Activated CD4-positive, alpha-beta memory T cell treated with anti-CD3 and anti-CD28 coated beads for 36 hours (primary cell): ENCODE data around the gene C20orf96. TPM values are rescaled to one million over a fixed set of nuclear protein-coding genes. Genes with fewer than 3 reads are reported as not detected.
A peak's percentile ranks its signal among the peaks of the same experiment; 100 is the strongest.

Experiments used
- CTCF ChIA-PET: fragments of 350-600 bp; sonication (Branson Sonifier 250); formaldehyde crosslinking; loops from one replicate; lab custom pipeline; 2021; ENCODE audit warnings: antibody characterized with exemption, inconsistent platforms; lab: Charles Lee
- POLR2A ChIA-PET: fragments of 350-600 bp; sonication (Branson Sonifier 250); formaldehyde crosslinking; loops from one replicate; lab custom pipeline; 2021; ENCODE audit warnings: antibody characterized with exemption; lab: Charles Lee
- DNase-seq: peaks from one replicate; pipeline ENCODE4 v3.0.0-alpha.2; 2020
- H3K27ac Mint-ChIP-seq: one replicate; pipeline ENCODE4 v1.8.0; 2021; ENCODE audit warnings: mixed read lengths
- H3K27me3 Mint-ChIP-seq: one replicate; pipeline ENCODE4 v1.8.0; 2021; ENCODE audit warnings: mixed read lengths
- H3K36me3 Mint-ChIP-seq: one replicate; pipeline ENCODE4 v1.8.0; 2021; ENCODE audit warnings: mixed read lengths
- H3K4me1 Mint-ChIP-seq: one replicate; pipeline ENCODE4 v1.8.0; 2021; ENCODE audit warnings: low read depth, mixed read lengths
- H3K4me3 Mint-ChIP-seq: one replicate; pipeline ENCODE4 v1.8.0; 2021; ENCODE audit warnings: mild to moderate bottlenecking, mixed read lengths
- H3K9me3 Mint-ChIP-seq: one replicate; pipeline ENCODE4 v1.8.0; 2021; ENCODE audit warnings: mixed read lengths
- intact Hi-C: fragments of 100-400 bp; cut with micrococcal nuclease; formaldehyde crosslinking; loops from one replicate; pipeline ENCODE4 v1.15.1; 2023
- total RNA-seq, 2 experiments: library from RNA; stranded (reverse); gene quantifications; one replicate each; pipeline ENCODE4 v1.2.3, GENCODE V29; 2021

Gene C20orf96
- total RNA-seq, 2 experiments from 2014 or later, result 5.4 to 6.4 TPM

DNA sequence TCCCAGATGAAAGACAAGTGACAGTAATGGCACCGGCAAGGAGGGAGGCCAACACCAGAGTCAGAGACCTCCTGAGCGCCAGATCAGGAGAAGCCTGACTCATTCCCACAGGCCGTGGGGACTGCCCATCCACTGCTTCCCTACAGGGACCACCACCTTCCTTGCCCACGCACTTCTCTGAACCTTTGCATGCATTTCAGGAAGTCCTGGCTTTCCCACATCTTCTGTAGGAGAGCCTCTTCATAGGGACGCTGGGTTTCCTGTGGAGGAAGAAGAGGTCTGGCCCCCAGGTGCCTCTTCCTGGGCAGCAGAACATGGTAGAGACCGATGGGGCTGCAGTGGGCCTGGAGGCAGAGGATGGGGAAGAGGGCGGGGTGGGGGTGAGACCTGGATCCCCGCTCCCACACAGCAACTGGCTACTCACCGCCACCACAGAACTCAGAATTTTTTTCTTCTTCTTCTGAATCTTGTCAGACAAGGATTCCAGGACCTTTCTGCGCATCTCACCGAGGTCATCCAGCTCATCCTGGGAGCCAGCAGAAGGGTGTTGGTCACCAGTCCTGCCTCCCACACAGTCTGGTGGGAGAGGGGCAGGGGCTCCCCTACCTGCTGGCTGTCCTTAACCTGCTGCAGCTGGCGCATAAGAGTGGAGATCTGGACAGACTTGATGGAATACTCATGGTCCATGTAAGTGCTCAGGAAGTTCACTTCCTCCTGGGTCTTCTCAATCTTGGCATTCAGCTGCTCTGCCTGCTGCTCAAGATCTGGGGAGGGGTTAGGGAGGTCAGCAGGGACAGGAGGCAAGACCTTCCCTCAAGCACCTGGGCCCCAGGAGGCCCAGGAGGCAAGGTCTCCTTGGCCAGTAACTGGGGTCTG, 13.7 kb downstream of the C20orf96 start:
- ChIA-PET POLR2A (no interaction called here), CTCF (interaction anchor here (0.6 to 1.0 kb wide), 2 partner anchors 10 to 53 kb away, joined by 3 to 4 read pairs; no protein-coding TSS in a partner anchor)
- Mint-ChIP-seq H3K9me3 (no peaks in the 10 kb centered on the region), H3K4me1 (no peaks in the 10 kb centered on the region), H3K27ac (no peak overlapping the region), H3K4me3 (no peak overlapping the region), H3K36me3 (peaks cover 4% of the 10 kb centered on the region), H3K27me3 (no peaks in the 10 kb centered on the region)
- intact Hi-C loops, result no loop called here
- DNase-seq, result peak; percentile 6

DNA sequence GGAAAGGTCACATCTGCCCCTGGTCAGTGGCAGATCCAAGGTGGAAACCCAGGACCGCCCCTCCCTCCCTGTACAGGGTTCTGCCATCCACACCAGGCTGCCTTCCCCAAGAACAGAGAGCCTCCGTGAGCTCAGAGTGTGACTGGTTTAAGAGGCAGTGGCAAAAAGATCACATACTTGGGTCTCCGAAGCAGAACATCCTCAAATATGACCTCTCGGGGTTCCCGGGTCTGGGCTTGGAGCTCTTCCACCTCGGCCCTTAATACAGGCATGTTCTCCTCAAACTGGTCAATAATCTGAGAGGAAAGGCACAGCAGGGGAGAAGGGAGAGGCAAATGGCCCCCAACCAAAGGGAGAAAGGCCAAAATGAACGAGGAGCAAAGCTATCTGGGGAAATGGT, 14.8 kb downstream of the C20orf96 start:
- H3K9me3 Mint-ChIP-seq, result no peaks in the 10 kb centered on the region
- H3K36me3 Mint-ChIP-seq, result peaks cover 4% of the 10 kb centered on the region
- ChIA-PET CTCF (no interaction called here), POLR2A (no interaction called here)
- no peak overlapping the region for H3K4me3 Mint-ChIP-seq
- intact Hi-C loops, result no loop called here
- H3K4me1 Mint-ChIP-seq, result no peaks in the 10 kb centered on the region
- no peaks in the 10 kb centered on the region for H3K27me3 Mint-ChIP-seq
- no peak for DNase-seq
- H3K27ac Mint-ChIP-seq, result no peak overlapping the region

DNA sequence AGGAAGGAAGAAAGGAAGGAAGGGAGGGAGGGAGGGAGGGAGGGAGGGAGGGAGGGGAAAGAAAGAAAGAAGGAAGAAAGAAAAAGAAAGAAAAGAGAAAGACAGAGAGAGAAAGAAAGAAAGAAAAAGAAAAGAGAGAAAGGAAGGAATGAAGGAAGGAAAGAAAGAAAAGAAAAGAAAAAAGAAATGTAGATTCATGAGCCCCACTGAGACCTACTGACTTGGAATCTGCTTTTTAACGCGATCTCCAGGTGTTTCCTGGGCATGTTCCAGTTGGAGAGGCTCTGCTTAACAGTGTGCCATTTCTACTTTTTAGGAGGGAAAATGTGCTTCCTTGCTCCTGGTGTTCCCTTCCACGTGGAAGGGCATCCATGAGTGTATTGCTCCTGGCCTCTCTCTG, 16.7 kb downstream of the C20orf96 start:
- Mint-ChIP-seq H3K27ac (no peak overlapping the region), H3K27me3 (no peaks in the 10 kb centered on the region), H3K4me3 (no peak overlapping the region), H3K36me3 (peaks cover 4% of the 10 kb centered on the region), H3K9me3 (no peaks in the 10 kb centered on the region), H3K4me1 (no peaks in the 10 kb centered on the region)
- POLR2A ChIA-PET, result no interaction called here
- CTCF ChIA-PET, result no interaction called here
- DNase-seq, result no peak
- intact Hi-C loops, result no loop called here

DNA sequence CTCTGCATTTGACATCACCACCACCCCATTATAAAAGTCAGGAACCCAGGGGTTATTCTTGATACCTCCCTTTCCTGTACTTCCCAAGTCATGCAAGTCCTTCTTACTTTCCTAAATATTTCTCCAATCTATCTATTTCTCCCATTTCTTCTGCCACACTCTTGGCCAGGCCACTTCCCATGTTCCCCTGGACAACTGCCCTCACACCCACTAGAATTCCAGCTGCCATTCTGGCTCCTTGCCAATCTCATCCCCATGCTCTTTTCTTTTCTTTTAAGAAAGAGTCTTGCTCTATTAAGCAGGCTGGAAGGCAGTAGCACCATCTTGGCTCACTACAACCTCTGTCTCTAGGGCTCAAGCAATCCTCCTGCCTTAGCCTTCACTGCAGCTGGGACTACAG, 17.8 kb downstream of the C20orf96 start:
- no peak for DNase-seq
- peaks cover 3% of the 10 kb centered on the region for H3K27me3 Mint-ChIP-seq
- no peak overlapping the region for H3K27ac Mint-ChIP-seq
- ChIA-PET POLR2A (no interaction called here), CTCF (interaction anchor here (0.7 kb wide), 1 partner anchor 64 kb away, joined by 3 read pairs; no protein-coding TSS in a partner anchor)
- no peaks in the 10 kb centered on the region for H3K36me3 Mint-ChIP-seq
- no peaks in the 10 kb centered on the region for H3K9me3 Mint-ChIP-seq
- intact Hi-C loops, result no loop called here
- no peaks in the 10 kb centered on the region for H3K4me1 Mint-ChIP-seq
- no peak overlapping the region for H3K4me3 Mint-ChIP-seq

DNA sequence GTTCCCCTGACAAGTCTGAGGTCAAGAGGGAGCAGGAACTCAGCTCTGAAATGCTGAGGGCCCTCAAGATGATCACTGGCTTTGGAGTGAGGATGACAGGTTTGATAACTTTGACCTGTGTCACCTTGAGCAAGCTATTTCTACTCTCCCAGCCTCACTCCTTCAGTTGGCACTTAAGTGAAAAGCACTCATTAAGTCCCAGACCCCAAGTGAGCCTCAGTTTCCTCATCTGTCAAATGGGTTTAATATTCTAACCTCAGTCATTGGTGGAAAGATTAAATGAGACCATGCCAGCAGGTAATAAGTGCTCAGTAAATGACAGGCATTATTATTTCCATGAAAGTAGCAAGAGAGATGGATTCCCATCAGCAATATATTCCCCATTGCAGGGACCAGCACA, 19.0 kb downstream of the C20orf96 start:
- H3K9me3 Mint-ChIP-seq, result no peaks in the 10 kb centered on the region
- H3K4me3 Mint-ChIP-seq, result no peak overlapping the region
- CTCF ChIA-PET, result no interaction called here
- H3K36me3 Mint-ChIP-seq, result no peaks in the 10 kb centered on the region
- intact Hi-C loops, result no loop called here
- DNase-seq, result no peak
- no peak overlapping the region for H3K27ac Mint-ChIP-seq
- POLR2A ChIA-PET, result no interaction called here
- H3K27me3 Mint-ChIP-seq, result peaks cover 3% of the 10 kb centered on the region
- peaks cover 7% of the 10 kb centered on the region for H3K4me1 Mint-ChIP-seq

DNA sequence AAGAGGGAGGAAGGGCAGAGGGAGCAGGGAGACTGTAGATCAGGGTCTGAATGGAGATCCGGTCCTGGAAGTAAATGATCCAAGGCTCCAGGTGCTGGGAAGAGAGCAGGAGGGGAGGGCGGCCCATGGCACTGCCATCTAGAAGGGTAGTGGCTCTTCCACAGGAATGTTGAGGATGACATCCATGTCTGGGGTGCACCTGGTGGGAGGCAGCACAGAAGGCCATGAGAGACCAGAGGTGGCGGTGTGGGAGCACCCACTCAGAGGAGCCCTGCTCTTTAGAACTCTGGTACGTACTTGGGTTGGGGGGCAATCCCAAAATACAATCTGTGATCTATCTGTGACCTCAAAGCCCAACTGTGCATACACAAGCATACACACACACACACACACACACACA, 19.5 kb downstream of the C20orf96 start:
- H3K4me3 Mint-ChIP-seq, result no peak overlapping the region
- peaks cover 6% of the 10 kb centered on the region for H3K27me3 Mint-ChIP-seq
- CTCF ChIA-PET, result no interaction called here
- no peaks in the 10 kb centered on the region for H3K36me3 Mint-ChIP-seq
- intact Hi-C loops, result no loop called here
- no peak for DNase-seq
- no peak overlapping the region for H3K27ac Mint-ChIP-seq
- POLR2A ChIA-PET, result no interaction called here
- no peaks in the 10 kb centered on the region for H3K9me3 Mint-ChIP-seq
- H3K4me1 Mint-ChIP-seq, result peaks cover 10% of the 10 kb centered on the region

DNA sequence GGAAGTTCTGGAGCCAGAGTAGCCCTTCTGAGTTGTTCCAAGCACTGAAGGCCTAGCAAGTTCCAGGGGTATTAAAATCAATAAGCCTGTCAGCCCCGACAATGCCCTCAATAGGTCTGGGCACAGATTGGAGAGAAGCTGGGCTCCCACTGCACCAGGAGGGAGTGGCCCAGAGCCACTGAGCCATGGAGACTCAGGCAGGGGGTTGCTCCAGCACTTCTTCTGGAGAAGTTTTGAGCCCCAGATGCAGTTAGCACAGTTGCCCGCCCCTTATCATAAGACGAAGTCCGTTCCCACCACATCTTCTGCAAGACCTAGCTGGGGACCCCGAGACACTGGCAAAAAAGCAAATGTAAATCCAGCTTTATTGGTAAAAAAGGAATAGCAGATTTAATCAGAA, 20.0 kb downstream of the C20orf96 start:
- no peaks in the 10 kb centered on the region for H3K36me3 Mint-ChIP-seq
- CTCF ChIA-PET, result no interaction called here
- H3K9me3 Mint-ChIP-seq, result no peaks in the 10 kb centered on the region
- POLR2A ChIA-PET, result no interaction called here
- H3K4me1 Mint-ChIP-seq, result peaks cover 10% of the 10 kb centered on the region
- no peak overlapping the region for H3K4me3 Mint-ChIP-seq
- peaks cover 6% of the 10 kb centered on the region for H3K27me3 Mint-ChIP-seq
- DNase-seq, result no peak
- intact Hi-C loops, result no loop called here
- H3K27ac Mint-ChIP-seq, result no peak overlapping the region

DNA sequence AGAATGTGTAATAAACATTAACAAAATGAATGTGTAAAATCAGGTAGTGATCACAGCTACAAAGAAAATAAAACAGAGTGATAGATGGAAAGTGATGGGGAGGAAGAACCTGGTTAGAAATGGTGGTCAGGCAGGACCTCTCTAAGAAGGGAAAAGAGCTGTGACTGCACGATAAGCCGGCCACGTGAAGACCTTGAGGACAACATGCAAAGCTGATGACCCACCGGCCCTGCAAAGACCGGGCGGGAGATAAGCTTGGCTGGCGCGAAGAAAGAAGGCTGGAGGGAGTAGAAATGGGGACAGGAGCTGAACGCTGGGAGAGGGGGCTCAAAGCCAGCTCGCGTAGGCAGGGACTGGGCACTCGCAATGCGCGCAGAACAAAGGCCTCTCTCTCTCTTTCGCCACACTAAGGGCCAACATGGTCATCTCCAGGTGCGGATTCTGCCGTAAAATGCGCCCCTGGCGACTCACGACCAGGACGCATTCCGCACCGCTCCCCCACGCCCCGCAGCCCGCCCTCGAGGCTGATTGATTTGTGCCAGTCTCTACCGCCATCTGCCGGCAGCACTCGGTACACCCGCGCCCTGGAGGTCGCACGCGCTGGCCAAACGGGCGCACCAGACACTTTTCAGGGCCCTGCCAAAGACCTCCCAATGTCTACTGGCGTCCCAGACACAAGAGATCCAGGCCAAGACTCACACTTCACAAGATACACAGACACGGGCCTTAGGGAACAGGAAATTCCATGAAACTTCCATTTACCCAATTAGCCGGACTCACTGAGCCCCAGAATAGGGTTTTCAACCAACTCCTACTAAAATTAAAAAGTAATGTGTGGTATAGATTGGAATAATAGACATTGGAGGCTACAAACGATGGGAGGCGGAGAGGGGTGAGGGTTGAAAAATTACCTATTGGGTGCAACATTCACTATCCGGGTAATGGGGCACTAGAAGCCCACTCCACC, 23.7 kb downstream of the C20orf96 start:
- peaks cover 10% of the 10 kb centered on the region for H3K4me1 Mint-ChIP-seq
- peaks cover 6% of the 10 kb centered on the region for H3K27me3 Mint-ChIP-seq
- peak overlapping the region; percentile 78 for H3K4me3 Mint-ChIP-seq
- ChIA-PET POLR2A (interaction anchor here (1.0 to 1.6 kb wide), 2 partner anchors 9 to 31 kb away, joined by 3 to 9 read pairs; partner anchors contain the start of gene ZCCHC3), CTCF (interaction anchor here (0.7 to 3.8 kb wide), 22 partner anchors 9 to 170 kb away, joined by 3 to 25 read pairs (median 4); partner anchors contain the start of genes DEFB129 and DEFB132)
- H3K9me3 Mint-ChIP-seq, result no peaks in the 10 kb centered on the region
- H3K27ac Mint-ChIP-seq, result peak overlapping the region; percentile 25
- intact Hi-C loops, result loop anchor here (1.0 to 2.0 kb wide), 3 partner anchors 30 to 64 kb away; no protein-coding TSS in a partner anchor
- peak; percentile 93 for DNase-seq
- no peaks in the 10 kb centered on the region for H3K36me3 Mint-ChIP-seq

DNA sequence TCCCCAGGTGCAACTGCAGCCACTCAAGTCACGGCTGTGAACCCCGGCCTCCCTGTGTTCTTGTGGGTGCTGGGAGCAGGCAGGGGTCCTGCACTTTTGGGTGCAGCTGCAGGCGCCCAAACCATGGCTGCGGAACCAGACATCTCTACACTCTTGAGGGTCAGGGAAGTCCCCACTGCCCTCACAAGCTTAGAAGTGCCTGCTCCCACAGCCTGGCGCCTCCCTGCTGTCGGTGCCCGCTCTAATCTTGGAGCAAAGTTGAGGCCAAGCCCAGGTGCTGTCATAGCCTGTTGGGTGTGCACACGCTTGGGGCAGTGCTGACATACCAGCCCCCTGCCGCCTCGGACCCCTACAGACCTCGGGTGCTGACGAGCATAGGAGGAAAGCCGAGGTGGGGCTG, 26.8 kb downstream of the C20orf96 start:
- Mint-ChIP-seq H3K36me3 (no peaks in the 10 kb centered on the region), H3K4me3 (no peak overlapping the region), H3K9me3 (no peaks in the 10 kb centered on the region), H3K27ac (no peak overlapping the region), H3K27me3 (peaks cover 9% of the 10 kb centered on the region), H3K4me1 (peaks cover 16% of the 10 kb centered on the region)
- intact Hi-C loops, result no loop called here
- POLR2A ChIA-PET, result no interaction called here
- CTCF ChIA-PET, result interaction anchor here (1.0 to 1.3 kb wide), 4 partner anchors 22 to 173 kb away, joined by 3 to 5 read pairs (median 4); no protein-coding TSS in a partner anchor
- no peak for DNase-seq

DNA sequence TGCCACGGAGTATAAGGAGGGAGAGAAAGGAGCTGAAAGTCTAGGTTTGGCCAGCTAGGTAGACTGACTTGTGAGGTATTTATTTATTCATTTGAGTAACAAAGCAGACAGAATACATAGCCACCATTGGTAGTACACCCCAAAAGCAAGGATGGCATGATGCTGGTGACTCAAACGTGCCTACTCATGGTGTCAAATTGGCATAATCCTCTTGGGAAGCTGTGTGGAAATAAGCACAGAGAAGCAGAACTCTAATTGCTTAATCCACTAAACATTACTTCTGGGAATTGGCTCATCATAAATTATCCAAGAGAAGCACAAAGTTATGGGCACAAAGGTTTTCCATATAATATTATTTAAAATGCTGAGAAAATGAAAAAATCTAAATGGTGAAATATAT, 30.6 kb downstream of the C20orf96 start:
- H3K4me1 Mint-ChIP-seq, result peaks cover 14% of the 10 kb centered on the region
- H3K27ac Mint-ChIP-seq, result no peak overlapping the region
- ChIA-PET POLR2A (no interaction called here), CTCF (no interaction called here)
- no peaks in the 10 kb centered on the region for H3K36me3 Mint-ChIP-seq
- no peak overlapping the region for H3K4me3 Mint-ChIP-seq
- intact Hi-C loops, result no loop called here
- no peaks in the 10 kb centered on the region for H3K9me3 Mint-ChIP-seq
- peaks cover 5% of the 10 kb centered on the region for H3K27me3 Mint-ChIP-seq
- DNase-seq, result no peak

DNA sequence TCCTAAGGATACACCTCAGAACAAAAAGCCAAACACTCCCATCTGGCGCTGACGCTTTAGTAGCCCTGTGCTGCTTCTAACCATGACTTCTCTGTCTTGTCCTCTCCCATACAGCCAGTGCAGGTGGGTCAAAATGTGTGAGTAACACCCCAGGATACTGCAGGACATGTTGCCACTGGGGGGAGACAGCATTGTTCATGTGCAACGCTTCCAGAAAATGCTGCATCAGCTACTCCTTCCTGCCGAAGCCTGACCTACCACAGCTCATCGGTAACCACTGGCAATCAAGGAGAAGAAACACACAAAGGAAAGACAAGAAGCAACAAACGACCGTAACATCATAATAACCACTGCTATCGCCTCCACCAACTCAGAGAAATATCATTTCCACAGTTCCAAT, 31.6 kb downstream of the C20orf96 start:
- ChIA-PET CTCF (interaction anchor here (0.7 to 2.5 kb wide), 4 partner anchors 7 to 72 kb away, joined by 3 to 19 read pairs (median 6); no protein-coding TSS in a partner anchor), POLR2A (no interaction called here)
- intact Hi-C loops, result no loop called here
- Mint-ChIP-seq H3K27me3 (peaks cover 5% of the 10 kb centered on the region), H3K36me3 (no peaks in the 10 kb centered on the region), H3K4me1 (peaks cover 14% of the 10 kb centered on the region), H3K9me3 (no peaks in the 10 kb centered on the region), H3K4me3 (no peak overlapping the region), H3K27ac (no peak overlapping the region)
- DNase-seq, result peak; percentile 33
